GM23248 (cell line): ENCODE data around the gene HDAC4. TPM values are rescaled to one million over a fixed set of nuclear protein-coding genes. Genes with fewer than 3 reads are reported as not detected.

Experiments used
- DNase-seq: peaks from one replicate; pipeline ENCODE4 v3.0.0-alpha.2; 2015
- H2AFZ ChIP-seq: fragments of 200-600 bp; sonication (generic); 2 replicates; pipeline ENCODE4 v1.6.1; 2016; ENCODE audit warnings: antibody characterized with exemption
- H3F3A ChIP-seq: fragments of 200-600 bp; sonication (generic); 2 replicates; pipeline ENCODE4 v1.6.1; 2016; ENCODE audit warnings: mild to moderate bottlenecking, antibody characterized with exemption, mixed run types; ENCODE audit not compliant: insufficient read depth
- H3K27ac ChIP-seq: fragments of 200-600 bp; sonication (generic); 2 replicates; pipeline ENCODE4 v1.5.1; 2016; ENCODE audit warnings: mild to moderate bottlenecking
- H3K27me3 ChIP-seq: fragments of 200-600 bp; sonication (generic); replicated peaks from 2 replicates; pipeline ENCODE4 v1.6.1; 2016; ENCODE audit warnings: mild to moderate bottlenecking; ENCODE audit not compliant: insufficient read depth
- H3K36me3 ChIP-seq: fragments of 200-600 bp; sonication (generic); 2 replicates; pipeline ENCODE4 v1.6.1; 2016; ENCODE audit warnings: low read depth, mild to moderate bottlenecking
- H3K4me1 ChIP-seq: fragments of 200-600 bp; sonication (generic); 2 replicates; pipeline ENCODE4 v1.6.1; 2016; ENCODE audit warnings: mild to moderate bottlenecking; ENCODE audit not compliant: insufficient read depth
- H3K4me2 ChIP-seq: fragments of 200-600 bp; sonication (generic); one replicate; pipeline ENCODE4 v1.6.1; 2016; ENCODE audit warnings: mild to moderate bottlenecking; ENCODE audit not compliant: unreplicated experiment
- H3K4me3 ChIP-seq: fragments of 200-600 bp; sonication (generic); 2 replicates; pipeline ENCODE4 v1.5.1; 2016; ENCODE audit warnings: mild to moderate bottlenecking
- H3K79me2 ChIP-seq: fragments of 200-600 bp; sonication (generic); 2 replicates; pipeline ENCODE4 v1.6.1; 2016; ENCODE audit warnings: mild to moderate bottlenecking; ENCODE audit not compliant: insufficient read depth
- H3K9ac ChIP-seq: fragments of 200-600 bp; sonication (generic); 2 replicates; pipeline ENCODE4 v1.6.1; 2016; ENCODE audit warnings: mild to moderate bottlenecking
- H3K9me2 ChIP-seq: fragments of 200-600 bp; sonication (generic); 2 replicates; pipeline ENCODE4 v1.6.1; 2016; ENCODE audit warnings: mixed run types, mild to moderate bottlenecking, moderate library complexity; ENCODE audit not compliant: insufficient read depth
- H3K9me3 ChIP-seq: fragments of 200-600 bp; sonication (generic); one replicate; pipeline ENCODE4 v1.6.1; 2017; ENCODE audit warnings: low read depth
- H4K20me1 ChIP-seq: fragments of 200-600 bp; sonication (generic); 2 replicates; pipeline ENCODE4 v1.6.0; 2016; ENCODE audit not compliant: insufficient read depth
- EZH2 ChIP-seq: fragments of 200-600 bp; sonication (generic); IDR thresholded peaks from 2 replicates; pipeline ENCODE4 v1.6.1; 2018; ENCODE audit warnings: antibody characterized with exemption, mild to moderate bottlenecking; ENCODE audit not compliant: insufficient read depth, poor library complexity, severe bottlenecking
- EZH2phosphoT487 ChIP-seq: fragments of 200-600 bp; sonication (generic); IDR thresholded peaks from 2 replicates; pipeline ENCODE4 v1.6.1; 2018; ENCODE audit warnings: antibody characterized with exemption, moderate library complexity, mild to moderate bottlenecking, low read depth; ENCODE audit not compliant: insufficient read depth
- WGBS, 2 experiments: methylation state at CpG; one replicate each; pipeline ENCODE4 v1.1.6; 2015 to 2017; ENCODE audit warnings: low lambda C conversion rate in 2 of 2, low coverage in 1 of 2; ENCODE audit errors: missing lambda C conversion rate in 2 of 2; 5-methylcytosine and 5-hydroxymethylcytosine counted together
- in situ Hi-C: fragments of 300-500 bp; cut with MboI; formaldehyde crosslinking; loops from 2 replicates; pipeline ENCODE4 v1.15.0; 2020
- polyA plus RNA-seq: library from polyadenylated mRNA; unstranded; fragments of >200 nt; fragmentation: Nextera tagmentation; extraction: Ambion mirVana; gene quantifications from 2 replicates; pipeline ENCODE4 v1.2.1, GENCODE V29; 2016
- total RNA-seq: library from RNA; depleted of rRNA; stranded (reverse); fragments of >200 nt; shearing (Covaris generic); gene quantifications from 2 replicates; pipeline ENCODE4 v1.2.3, GENCODE V29; 2014

Gene HDAC4
- total and polyA plus RNA-seq, 2 experiments from 2014 or later = 2.1 to 6.3 TPM

- no peaks in the 10 kb centered on the region for H3K9me3 ChIP-seq
- 90 to 92% methylated on average over 19 to 20 of the region's 20 CpGs for WGBS, 2 experiments
- in situ Hi-C loops = no loop called here
These were observed 305.2 kb downstream of the HDAC4 start for GRCh38 chr2:239095460-239096081.

GRCh38 chr2:239094867-239095266 lies 306.0 kb downstream of the HDAC4 start:
- Histone ChIP-seq H4K20me1 (no peaks in the 10 kb centered on the region), H3K9me2 (no peaks in the 10 kb centered on the region), H3K27me3 (no peaks in the 10 kb centered on the region), H3K36me3 (no peaks in the 10 kb centered on the region), H3K27ac (no peak overlapping the region), H3K4me2 (no peak overlapping the region), H2AFZ (no peak overlapping the region), H3K4me3 (no peak overlapping the region), H3K9me3 (no peaks in the 10 kb centered on the region), H3F3A (peaks cover 5% of the 10 kb centered on the region), H3K4me1 (peaks cover 15% of the 10 kb centered on the region), H3K79me2 (no peaks in the 10 kb centered on the region), H3K9ac (no peak overlapping the region)
- 83 to 84% methylated on average over 17 of the region's 17 CpGs for WGBS, 2 experiments
- TF ChIP-seq EZH2phosphoT487 (no peak), EZH2 (no peak)
- DNase-seq = no peak
- in situ Hi-C loops = no loop called here

More at GRCh38 chr2:239095460-239096081, 305.2 kb downstream of the HDAC4 start:
- no peak overlapping the region for H3K9ac ChIP-seq
- no peaks in the 10 kb centered on the region for H4K20me1 ChIP-seq
- no peak for TF ChIP-seq EZH2phosphoT487
- no peak for TF ChIP-seq EZH2
- H3K4me2 ChIP-seq = no peak overlapping the region
- DNase-seq = no peak
- H3K9me2 ChIP-seq = no peaks in the 10 kb centered on the region
- H3K27me3 ChIP-seq = no peaks in the 10 kb centered on the region
- H3K4me1 ChIP-seq = peaks cover 15% of the 10 kb centered on the region
- H3K27ac ChIP-seq = no peak overlapping the region
- H3K4me3 ChIP-seq = no peak overlapping the region
- H3K36me3 ChIP-seq = no peaks in the 10 kb centered on the region
- H3K79me2 ChIP-seq = no peaks in the 10 kb centered on the region
- peaks cover 5% of the 10 kb centered on the region for H3F3A ChIP-seq
- no peak overlapping the region for H2AFZ ChIP-seq

GRCh38 chr2:239093952-239094351 lies 306.9 kb downstream of the HDAC4 start:
- no peak for DNase-seq
- Histone ChIP-seq H3K4me3 (no peak overlapping the region), H3K4me2 (no peak overlapping the region), H3K4me1 (peaks cover 14% of the 10 kb centered on the region), H3K9me3 (no peaks in the 10 kb centered on the region), H3K27me3 (no peaks in the 10 kb centered on the region), H3K27ac (no peak overlapping the region), H2AFZ (no peak overlapping the region), H3K36me3 (no peaks in the 10 kb centered on the region), H3K9ac (no peak overlapping the region), H3K9me2 (no peaks in the 10 kb centered on the region), H3K79me2 (no peaks in the 10 kb centered on the region), H3F3A (peaks cover 5% of the 10 kb centered on the region), H4K20me1 (no peaks in the 10 kb centered on the region)
- in situ Hi-C loops = no loop called here
- no peak for TF ChIP-seq EZH2phosphoT487
- TF ChIP-seq EZH2 = no peak
- 93 to 95% methylated on average over 17 of the region's 17 CpGs for WGBS, 2 experiments

GRCh38 chr2:239093542-239093941 lies 307.3 kb downstream of the HDAC4 start:
- no peak for DNase-seq
- H2AFZ ChIP-seq = no peak overlapping the region
- H3F3A ChIP-seq = peaks cover 2% of the 10 kb centered on the region
- H3K79me2 ChIP-seq = no peaks in the 10 kb centered on the region
- no peaks in the 10 kb centered on the region for H3K9me2 ChIP-seq
- TF ChIP-seq EZH2 (no peak), EZH2phosphoT487 (no peak)
- H3K4me3 ChIP-seq = no peak overlapping the region
- H3K27me3 ChIP-seq = no peaks in the 10 kb centered on the region
- H4K20me1 ChIP-seq = no peaks in the 10 kb centered on the region
- no peaks in the 10 kb centered on the region for H3K36me3 ChIP-seq
- H3K4me2 ChIP-seq = no peak overlapping the region
- H3K4me1 ChIP-seq = peaks cover 10% of the 10 kb centered on the region
- in situ Hi-C loops = no loop called here
- no peaks in the 10 kb centered on the region for H3K9me3 ChIP-seq
- H3K27ac ChIP-seq = no peak overlapping the region
- WGBS, 2 experiments = 68% methylated on average over 7 of the region's 7 CpGs
- no peak overlapping the region for H3K9ac ChIP-seq
